Measurements from ENCODE around the gene MTREX.

MTREX gene

DNA sequence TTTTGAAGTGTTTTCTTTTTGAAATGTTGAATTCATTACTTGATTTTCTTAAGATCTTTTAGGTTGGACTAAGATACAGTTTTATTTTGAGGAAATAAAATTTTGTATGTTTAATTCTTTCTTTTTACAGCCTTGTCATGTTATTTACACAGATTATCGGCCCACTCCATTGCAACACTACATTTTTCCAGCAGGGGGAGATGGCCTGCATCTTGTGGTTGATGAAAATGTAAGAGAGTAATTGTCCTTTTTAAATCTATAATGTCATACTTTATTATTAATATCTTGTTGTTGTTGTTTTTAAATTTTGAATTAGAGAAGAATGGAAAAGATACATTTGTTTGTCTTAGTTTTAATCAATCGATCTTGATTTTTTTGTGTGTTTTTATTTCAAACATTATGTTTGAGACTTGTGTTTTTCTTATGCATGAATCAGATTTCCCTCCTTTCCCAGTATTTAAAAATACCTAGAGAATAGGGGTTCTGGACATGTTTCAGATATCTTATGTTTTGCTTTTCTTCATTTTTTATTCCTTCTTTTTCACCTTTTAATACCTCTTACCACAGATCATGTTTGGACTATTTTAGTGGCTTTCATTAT, 36.7 kb downstream of the MTREX start:
- TF ChIP-seq, protein P1, sequence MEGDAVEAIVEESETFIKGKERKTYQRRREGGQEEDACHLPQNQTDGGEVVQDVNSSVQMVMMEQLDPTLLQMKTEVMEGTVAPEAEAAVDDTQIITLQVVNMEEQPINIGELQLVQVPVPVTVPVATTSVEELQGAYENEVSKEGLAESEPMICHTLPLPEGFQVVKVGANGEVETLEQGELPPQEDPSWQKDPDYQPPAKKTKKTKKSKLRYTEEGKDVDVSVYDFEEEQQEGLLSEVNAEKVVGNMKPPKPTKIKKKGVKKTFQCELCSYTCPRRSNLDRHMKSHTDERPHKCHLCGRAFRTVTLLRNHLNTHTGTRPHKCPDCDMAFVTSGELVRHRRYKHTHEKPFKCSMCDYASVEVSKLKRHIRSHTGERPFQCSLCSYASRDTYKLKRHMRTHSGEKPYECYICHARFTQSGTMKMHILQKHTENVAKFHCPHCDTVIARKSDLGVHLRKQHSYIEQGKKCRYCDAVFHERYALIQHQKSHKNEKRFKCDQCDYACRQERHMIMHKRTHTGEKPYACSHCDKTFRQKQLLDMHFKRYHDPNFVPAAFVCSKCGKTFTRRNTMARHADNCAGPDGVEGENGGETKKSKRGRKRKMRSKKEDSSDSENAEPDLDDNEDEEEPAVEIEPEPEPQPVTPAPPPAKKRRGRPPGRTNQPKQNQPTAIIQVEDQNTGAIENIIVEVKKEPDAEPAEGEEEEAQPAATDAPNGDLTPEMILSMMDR (IDR thresholded peaks at IDR 0.05; ENCODE audit: extremely low read depth, insufficient read depth, missing control alignments), result peak; percentile 83
- DNase-seq (ENCODE audit: low spot score), result no peak
- in situ Hi-C loops (cut with MboI; ENCODE audit: low pct_unique_long_range_greater_than_20kb, low sequenced_read_pairs, unreplicated experiment), result loop anchor here (10.0 kb wide), 1 partner anchor 340 kb away; no protein-coding TSS in a partner anchor

DNA sequence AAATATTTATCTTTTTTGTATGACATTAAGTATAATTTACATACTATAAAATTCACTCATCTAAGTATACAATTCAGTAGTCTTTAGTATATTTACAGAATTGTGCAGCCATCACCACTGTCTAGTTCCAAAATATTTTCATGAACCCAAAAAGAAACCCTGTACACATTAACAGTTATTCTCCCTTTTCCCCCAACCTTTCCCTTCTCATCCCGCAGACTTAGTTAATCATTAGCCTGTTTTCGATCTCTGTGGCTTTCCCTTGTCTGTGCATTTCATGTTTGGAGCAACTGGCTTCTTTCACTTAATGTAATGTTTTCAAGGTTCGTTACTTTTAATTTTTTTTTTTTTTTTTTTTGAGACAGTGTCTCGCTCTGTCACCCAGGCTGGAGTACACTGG, 37.5 kb downstream of the MTREX start:
- TF ChIP-seq, protein P1 (IDR thresholded peaks at IDR 0.05; ENCODE audit: extremely low read depth, insufficient read depth, missing control alignments), result no peak
- in situ Hi-C loops (cut with MboI; ENCODE audit: low pct_unique_long_range_greater_than_20kb, low sequenced_read_pairs, unreplicated experiment), result loop anchor here (10.0 kb wide), 1 partner anchor 339 kb away; no protein-coding TSS in a partner anchor

DNA sequence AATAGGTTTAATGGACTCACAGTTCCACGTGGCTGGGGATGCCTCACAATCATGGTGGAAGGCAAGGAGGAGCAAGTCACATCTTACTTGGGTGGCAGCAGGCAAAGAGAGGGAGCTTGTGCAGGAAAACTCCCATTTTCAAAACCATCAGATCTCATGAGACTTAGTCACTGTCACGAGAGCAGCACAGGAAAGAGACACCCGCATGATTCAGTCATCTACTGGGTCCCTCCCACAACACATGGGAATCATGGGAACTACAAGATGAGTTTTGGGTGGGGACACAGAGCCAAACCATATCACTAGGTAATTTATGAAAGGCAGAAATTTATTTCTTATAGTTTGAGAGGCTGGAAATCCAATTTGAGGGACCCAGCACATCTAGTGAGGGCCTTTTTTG, 40.0 kb downstream of the MTREX start:
- TF ChIP-seq, protein P1 (IDR thresholded peaks at IDR 0.05; ENCODE audit: extremely low read depth, insufficient read depth, missing control alignments), result no peak
- DNase-seq (ENCODE audit: low spot score), result no peak
- in situ Hi-C loops (cut with MboI; ENCODE audit: low pct_unique_long_range_greater_than_20kb, low sequenced_read_pairs, unreplicated experiment), result loop anchor here (10.0 kb wide), 1 partner anchor 337 kb away; no protein-coding TSS in a partner anchor

More for the DNA sequence above, 37.5 kb downstream of the MTREX start:
- no peak for DNase-seq (ENCODE audit: low spot score)

DNA sequence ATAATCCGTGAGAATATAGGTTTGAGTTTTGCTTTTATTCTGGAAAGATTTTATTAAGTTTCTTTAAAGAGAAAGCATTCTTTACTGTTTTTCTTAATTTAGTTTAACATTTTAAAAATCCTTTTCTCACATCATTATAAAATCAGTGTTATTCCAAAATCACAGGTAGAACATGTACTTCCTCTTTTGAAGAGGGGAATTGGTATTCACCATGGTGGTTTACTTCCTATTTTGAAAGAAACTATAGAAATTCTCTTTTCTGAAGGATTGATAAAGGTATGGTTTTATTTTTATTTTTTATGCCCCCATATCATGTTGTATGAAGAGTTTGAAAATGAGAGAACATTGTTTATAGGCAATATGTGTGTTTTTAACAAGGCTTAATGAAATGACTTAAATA, 43.0 kb downstream of the MTREX start:
- no peak for DNase-seq (ENCODE audit: low spot score)
- in situ Hi-C loops (cut with MboI; ENCODE audit: low pct_unique_long_range_greater_than_20kb, low sequenced_read_pairs, unreplicated experiment), result no loop called here
- TF ChIP-seq, protein P1 (IDR thresholded peaks at IDR 0.05; ENCODE audit: extremely low read depth, insufficient read depth, missing control alignments), result no peak

DNA sequence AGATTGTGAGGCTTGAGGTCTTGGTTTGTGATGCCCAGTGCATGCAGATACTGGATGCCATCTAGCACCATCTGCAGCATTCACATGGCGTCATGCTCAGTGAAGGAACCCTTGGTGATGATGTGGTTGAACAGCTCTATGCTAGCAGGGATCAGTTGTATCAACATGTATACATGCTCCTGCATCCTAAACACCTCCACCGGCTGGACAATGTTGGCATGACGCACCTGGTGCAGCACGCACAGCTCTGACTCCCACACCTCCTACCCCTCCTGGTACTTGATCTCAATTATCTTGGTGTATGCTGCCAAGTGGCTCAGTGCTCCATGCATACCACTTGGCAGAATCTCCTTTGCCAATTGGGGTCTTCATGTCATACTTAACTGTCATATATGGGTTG, 49.1 kb downstream of the MTREX start:
- in situ Hi-C loops (cut with MboI; ENCODE audit: low pct_unique_long_range_greater_than_20kb, low sequenced_read_pairs, unreplicated experiment), result no loop called here
- TF ChIP-seq, protein P1 (IDR thresholded peaks at IDR 0.05; ENCODE audit: extremely low read depth, insufficient read depth, missing control alignments), result no peak
- DNase-seq (ENCODE audit: low spot score), result no peak

DNA sequence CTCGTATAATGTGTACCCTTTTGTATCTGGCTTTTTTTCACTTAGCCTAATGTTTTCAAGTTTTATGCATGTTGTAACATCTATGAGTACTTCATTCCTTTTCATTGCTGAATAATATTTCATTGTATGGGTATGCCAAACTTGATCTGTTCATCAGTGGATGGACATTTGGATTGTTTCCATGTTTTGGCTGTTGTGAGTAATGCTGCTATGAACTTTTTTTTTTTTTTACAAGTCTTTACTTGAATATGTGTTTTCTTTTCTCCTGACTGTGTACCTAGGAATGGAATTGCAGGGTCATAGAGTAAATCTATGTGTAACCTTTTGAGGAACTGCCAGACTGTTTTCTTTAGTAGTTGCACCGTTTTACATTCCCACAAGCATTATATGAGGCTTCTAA, 52.4 kb downstream of the MTREX start:
- no peak for DNase-seq (ENCODE audit: low spot score)
- in situ Hi-C loops (cut with MboI; ENCODE audit: low pct_unique_long_range_greater_than_20kb, low sequenced_read_pairs, unreplicated experiment), result no loop called here
- TF ChIP-seq, protein P1 (IDR thresholded peaks at IDR 0.05; ENCODE audit: extremely low read depth, insufficient read depth, missing control alignments), result no peak

All from GM13977 (cell line).